HepG2 (cell line): ENCODE results near the gene DPY19L3. TPM values are rescaled to one million over a fixed set of nuclear protein-coding genes. Genes with fewer than 3 reads are reported as not detected.

Experiments
- ATAC-seq: fragments of 200-7000 bp; cut with Tn5 transposase; 3 replicates; pipeline ENCODE4 v1.9.1; 2020; ENCODE audit warnings: mild to moderate bottlenecking, moderate library complexity
- BruUV-seq: library from RNA; stranded (reverse); fragments of 400-500 nt; replicated peaks from 2 replicates; lab custom pipeline; 2021; lab: Mats Ljungman, UMichigan
- CTCF ChIA-PET: fragments of 300-600 bp; formaldehyde crosslinking; extraction: SDS; loops from one replicate; lab custom pipeline; 2021; ENCODE audit warnings: low total read pairs, inconsistent platforms, low intra/inter-chr PET ratio; lab: Yijun Ruan, JAX
- POLR2A ChIA-PET: fragments of 350-600 bp; sonication (Branson Sonifier 250); formaldehyde crosslinking; loops from one replicate; lab custom pipeline; 2020; ENCODE audit warnings: antibody characterized with exemption, inconsistent platforms; lab: Yijun Ruan, JAX
- DNase-seq: peaks from one replicate; pipeline ENCODE4 v3.0.0-alpha.2; 2015; ENCODE audit warnings: low spot score
- FAIRE-seq: peaks from 3 replicates; lab custom pipeline; 2011; peaks lifted over from hg19 to GRCh38; lab: Jason Lieb, UNC
- H2AFZ ChIP-seq: one replicate; pipeline ENCODE4 v1.6.1; 2011; ENCODE audit warnings: low read length, inconsistent platforms
- H3K27ac ChIP-seq: fragments of 300-600 bp; 3 replicates; pipeline ENCODE4 v1.8.0; 2011; ENCODE audit warnings: mixed run types, mild to moderate bottlenecking, mixed read lengths, low read length, inconsistent platforms; ENCODE audit not compliant: insufficient read depth; ENCODE audit errors: extremely low read length
- H3K27me3 ChIP-seq, 2 experiments: fragments of 200-600 bp in 1 of 2; 2 replicates in 1 of 2; 3 replicates in 1 of 2; pipeline versions ENCODE4 v1.6.0 to v1.8.0; 2011; ENCODE audit warnings: low read length in 2 of 2, mild to moderate bottlenecking in 2 of 2, moderate library complexity in 2 of 2, inconsistent platforms in 1 of 2; ENCODE audit not compliant: insufficient read depth in 2 of 2, control insufficient read depth in 1 of 2
- H3K36me3 ChIP-seq, 2 experiments: fragments of 200-600 bp in 1 of 2; replicated peaks in 1 of 2; 2 replicates in 1 of 2; 3 replicates in 1 of 2; pipeline versions ENCODE4 v1.5.1 to v1.8.0; 2011; ENCODE audit warnings: low read length in 2 of 2, inconsistent platforms in 1 of 2; ENCODE audit not compliant: insufficient read depth in 2 of 2, control insufficient read depth in 1 of 2
- H3K4me1 ChIP-seq: 2 replicates; pipeline ENCODE4 v1.5.1; 2012; ENCODE audit warnings: low read length, inconsistent platforms; ENCODE audit not compliant: insufficient read depth
- H3K4me2 ChIP-seq: 2 replicates; pipeline ENCODE4 v1.6.0; 2011; ENCODE audit warnings: low read depth, low read length, inconsistent platforms
- H3K4me3 ChIP-seq, 3 experiments: fragments of 200-600 bp in 1 of 3; sonication (generic), shearing (Covaris generic) in 1 of 3; replicated peaks in 1 of 3; 2 replicates each; pipeline ENCODE4 v1.5.1; 2011 to 2016; ENCODE audit warnings: low read length in 3 of 3, inconsistent platforms in 2 of 3, low read depth in 2 of 3, mild to moderate bottlenecking in 2 of 3, control low read depth in 1 of 3, mixed read lengths in 1 of 3; ENCODE audit not compliant: insufficient read depth in 1 of 3
- H3K79me2 ChIP-seq: one replicate; pipeline ENCODE4 v1.6.1; 2011; ENCODE audit warnings: low read length, inconsistent platforms; ENCODE audit not compliant: insufficient read depth
- H3K9ac ChIP-seq: 2 replicates; pipeline ENCODE4 v1.6.0; 2011; ENCODE audit warnings: mild to moderate bottlenecking, low read depth, low read length, inconsistent platforms; ENCODE audit not compliant: insufficient read depth
- H3K9me3 ChIP-seq: 2 replicates; pipeline ENCODE4 v1.5.1; 2012; ENCODE audit warnings: mild to moderate bottlenecking, low read length
- H4K20me1 ChIP-seq: 2 replicates; pipeline ENCODE4 v1.6.0; 2011; ENCODE audit warnings: inconsistent platforms, mild to moderate bottlenecking, low read length, moderate library complexity; ENCODE audit not compliant: insufficient read depth
- MAFF ChIP-seq: IDR thresholded peaks from 2 replicates; pipeline ENCODE4 v1.6.1; 2011; ENCODE audit warnings: low read depth, low read length, improper control_type of control experiment
- MAFK ChIP-seq, 2 experiments: IDR thresholded peaks in 1 of 2; conservative IDR thresholded peaks in 1 of 2; 2 replicates each; pipeline ENCODE4 v1.6.1; 2011; ENCODE audit warnings: improper control_type of control experiment in 2 of 2, low read length in 2 of 2
- RBAK ChIP-seq: sonication (generic); formaldehyde crosslinking; IDR thresholded peaks from 2 replicates; pipeline ENCODE4 v1.5.1; 2020; ENCODE audit warnings: mild to moderate bottlenecking, missing genetic modification reagents
- SNRNP70 ChIP-seq: fragments of 200-400 bp; formaldehyde crosslinking; IDR thresholded peaks from 2 replicates; pipeline ENCODE4 v1.6.1; 2017; ENCODE audit warnings: mild to moderate bottlenecking, low read depth, low read length, moderate library complexity
- ZNF331 ChIP-seq: sonication (generic); formaldehyde crosslinking; IDR thresholded peaks from 2 replicates; pipeline ENCODE4 v1.4.0; 2020; ENCODE audit warnings: missing genetic modification reagents
- WGBS: methylation state at CpG from one replicate; pipeline ENCODE4 v1.1.6; 2017; ENCODE audit warnings: low lambda C conversion rate; 5-methylcytosine and 5-hydroxymethylcytosine counted together
- in situ Hi-C: cut with HindIII; loops from 2 replicates; pipeline ENCODE4 v1.10.0; 2017; ENCODE audit warnings: low pct_unique_long_range_greater_than_20kb; ENCODE audit not compliant: extremely low pct_ligation_motif_present
- intact Hi-C: fragments of 100-400 bp; cut with micrococcal nuclease; formaldehyde crosslinking; loops from one replicate; pipeline ENCODE4 v1.10.0; 2022; ENCODE audit not compliant: unreplicated experiment
- polyA plus RNA-seq, 8 experiments: library from polyadenylated mRNA; depleted of rRNA in 3 of 8; stranded (reverse) in 7 of 8; unstranded in 1 of 8; fragments of >200 nt; fragmentation: Illumina TruSeq in 4 of 8; extraction: Trizol in 4 of 8; gene quantifications; 2 replicates each; pipeline versions ENCODE4 v1.2.1 to v1.2.3, GENCODE V29; 2011 to 2016; ENCODE audit warnings: low read depth in 4 of 8, missing spikeins in 1 of 8, mixed read lengths in 1 of 8; ENCODE audit not compliant: insufficient read depth in 1 of 8
- total RNA-seq, 5 experiments: library from RNA; depleted of rRNA; stranded (reverse); fragments of >200 nt; fragmentation: Illumina TruSeq; extraction: Trizol; gene quantifications; 2 replicates each; pipeline ENCODE4 v1.2.3, GENCODE V29; 2016; ENCODE audit warnings: low read depth in 1 of 5

Gene DPY19L3
- total and polyA plus RNA-seq, 2 of the 13 experiments (the other 11 are each of a cell fraction or from before 2014, with no cell fraction given), result 21.6 to 25.2 TPM

GRCh38 chr19:32526895-32527294, 121.3 kb downstream of the DPY19L3 start:
- no peak for DNase-seq
- Histone ChIP-seq H3K27ac (no peak overlapping the region), H2AFZ (no peak overlapping the region), H3K36me3 (no peaks in the 10 kb centered on the region), H3K27me3 (peaks cover 0 to 5% of the 10 kb centered on the region in 2 experiments; a peak in 2 of 5 replicates), H3K79me2 (no peaks in the 10 kb centered on the region), H3K4me3 (no peak overlapping the region), H3K9me3 (peaks cover 4% of the 10 kb centered on the region; the same call in 1 of the 2 replicates), H4K20me1 (no peaks in the 10 kb centered on the region), H3K9ac (no peak overlapping the region), H3K4me2 (no peak overlapping the region), H3K4me1 (no peaks in the 10 kb centered on the region)
- POLR2A ChIA-PET, result no interaction called here
- TF ChIP-seq RBAK (CRISPR knock-in tag), result no peak
- peak; percentile 43 to 71; a peak in 2 of 4 replicates for TF ChIP-seq MAFK (conservative IDR thresholded peaks at IDR 0.05 in 1 of 2, IDR thresholded peaks at IDR 0.05 in 1 of 2; ENCODE audit: low read length in 2 of 2)
- peak; percentile 57; the same call in 1 of the 2 replicates for TF ChIP-seq MAFF
- no TSS peak for BruUV-seq
- no peak for ATAC-seq
- CTCF ChIA-PET, result no interaction called here
- 13% methylated on average over 4 of the region's 4 CpGs for WGBS
- intact Hi-C loops, result no loop called here
- no peak for FAIRE-seq
- in situ Hi-C loops, result no loop called here

GRCh38 chr19:32530773-32531172, 125.2 kb downstream of the DPY19L3 start:
- in situ Hi-C loops, result no loop called here
- TF ChIP-seq ZNF331 (CRISPR knock-in tag) (peak; percentile 97), SNRNP70 (no peak)
- Histone ChIP-seq H3K27ac (no peak overlapping the region), H3K4me2 (no peak overlapping the region), H4K20me1 (no peaks in the 10 kb centered on the region), H2AFZ (no peak overlapping the region), H3K36me3 (no peaks in the 10 kb centered on the region), H3K9me3 (peaks cover 9% of the 10 kb centered on the region; the same call in 1 of the 2 replicates), H3K79me2 (no peaks in the 10 kb centered on the region), H3K4me3 (no peak overlapping the region), H3K4me1 (no peaks in the 10 kb centered on the region), H3K9ac (no peak overlapping the region), H3K27me3 (peaks cover 0 to 2% of the 10 kb centered on the region in 2 experiments; a peak in 1 of 5 replicates)
- ATAC-seq, result no peak
- no TSS peak for BruUV-seq
- intact Hi-C loops, result no loop called here
- POLR2A ChIA-PET, result no interaction called here
- WGBS, result 0% methylated on average over 2 of the region's 2 CpGs
- no peak for FAIRE-seq
- CTCF ChIA-PET, result no interaction called here
- no peak for DNase-seq
